Superior temporal gyrus (tissue), 1 donor: ENCODE results near the gene EXOC2.

Source experiments
- DNase-seq: peaks from one replicate; pipeline ENCODE4 v3.0.0-alpha.2; 2016; ENCODE audit errors: extremely low spot score

The EXOC2 gene

DNA sequence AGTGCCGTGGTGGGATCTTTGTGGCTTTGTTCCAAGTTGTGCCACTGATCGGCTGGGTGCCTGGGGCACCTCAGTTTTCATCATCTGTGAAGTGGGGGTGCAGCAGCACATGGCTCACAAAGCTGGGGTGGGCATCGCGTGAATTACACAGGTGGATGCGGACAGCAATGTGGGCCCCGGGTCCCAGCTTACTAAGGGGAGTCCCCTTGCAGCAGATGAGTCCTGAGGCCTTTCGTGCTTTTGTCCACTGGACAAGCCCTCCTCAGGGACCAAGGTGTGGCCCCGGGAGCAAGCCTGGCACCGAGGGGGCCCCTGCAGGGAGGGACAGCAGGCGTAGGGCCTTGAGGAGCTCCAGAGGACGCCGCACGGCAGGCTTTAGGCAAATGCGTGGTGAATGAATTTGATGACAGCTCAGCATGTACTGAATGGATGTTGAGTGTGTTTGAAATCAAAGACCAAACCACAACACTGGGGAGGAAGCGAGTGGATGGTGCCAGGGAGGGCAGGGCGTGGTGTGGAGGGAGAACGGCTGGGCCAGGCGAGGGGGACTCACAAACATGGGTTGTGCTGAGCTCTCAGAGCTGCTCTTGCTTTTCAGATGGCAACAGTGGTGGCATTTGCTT lies 248.2 kb downstream of the EXOC2 start:
- DNase-seq: no peak

DNA sequence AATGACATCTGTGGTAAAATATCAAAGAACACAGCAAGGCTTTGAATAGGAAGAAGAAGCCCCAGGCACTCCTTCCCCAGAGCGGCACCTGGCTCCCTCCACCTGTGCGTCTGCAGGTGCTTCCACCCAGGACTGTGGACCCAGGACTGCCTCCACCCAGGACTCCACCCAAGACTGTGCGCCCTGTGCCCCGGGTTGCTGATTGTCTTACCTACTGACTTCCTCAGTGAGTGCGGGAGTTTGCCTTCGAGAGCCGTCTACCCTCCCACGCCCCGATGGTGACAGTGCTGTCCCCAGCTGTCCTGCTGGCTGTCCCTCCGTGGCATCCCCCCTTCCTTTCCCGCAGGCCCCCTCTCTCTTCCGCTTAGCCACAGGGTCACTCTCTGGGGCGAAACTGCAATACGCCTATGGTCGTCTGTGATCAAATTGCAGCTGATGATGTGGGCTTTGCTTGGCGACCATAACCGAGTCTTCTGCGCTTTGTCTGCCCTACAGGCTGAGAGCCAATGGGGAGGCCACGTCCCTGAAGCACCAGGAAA lies 249.2 kb downstream of the EXOC2 start:
- no peak for DNase-seq

DNA sequence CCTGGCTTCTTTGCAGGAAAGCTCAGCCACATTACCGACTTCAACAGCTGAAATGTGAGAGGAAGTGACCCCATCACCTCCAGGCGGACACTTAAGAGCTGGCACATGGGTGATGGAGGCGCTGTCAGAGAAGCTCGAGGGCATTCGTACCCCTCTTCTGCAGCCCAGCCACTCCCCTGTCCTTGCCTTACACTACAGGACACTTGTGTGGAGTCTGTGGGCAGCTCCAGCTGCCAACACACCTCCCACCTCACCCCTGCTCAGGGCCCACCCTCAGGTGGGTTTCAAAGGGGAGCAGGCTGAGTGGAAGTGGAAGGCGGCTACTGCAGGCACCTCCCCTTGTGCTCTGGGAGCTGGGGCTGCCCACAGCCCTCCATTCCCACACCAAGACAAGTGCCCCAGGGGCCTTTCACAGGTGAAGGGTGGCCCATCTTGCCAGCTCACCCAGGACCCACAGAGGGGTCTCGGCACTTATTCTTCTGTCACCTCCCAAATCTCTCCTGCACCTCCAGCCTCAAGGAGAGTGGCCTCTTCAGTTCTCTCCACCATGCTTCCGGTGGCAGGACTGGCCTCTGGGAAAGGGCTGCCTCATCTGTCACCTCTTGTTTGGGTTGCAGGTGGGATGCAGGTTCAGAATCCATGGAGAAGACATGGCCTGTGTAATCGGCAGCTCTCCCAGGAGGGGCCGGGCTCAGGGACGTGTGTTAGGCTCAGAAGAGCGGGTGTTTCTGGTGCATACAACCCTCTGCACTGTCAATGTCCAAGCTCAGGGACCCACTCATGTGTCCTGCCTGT lies 251.6 kb downstream of the EXOC2 start:
- no peak for DNase-seq

DNA sequence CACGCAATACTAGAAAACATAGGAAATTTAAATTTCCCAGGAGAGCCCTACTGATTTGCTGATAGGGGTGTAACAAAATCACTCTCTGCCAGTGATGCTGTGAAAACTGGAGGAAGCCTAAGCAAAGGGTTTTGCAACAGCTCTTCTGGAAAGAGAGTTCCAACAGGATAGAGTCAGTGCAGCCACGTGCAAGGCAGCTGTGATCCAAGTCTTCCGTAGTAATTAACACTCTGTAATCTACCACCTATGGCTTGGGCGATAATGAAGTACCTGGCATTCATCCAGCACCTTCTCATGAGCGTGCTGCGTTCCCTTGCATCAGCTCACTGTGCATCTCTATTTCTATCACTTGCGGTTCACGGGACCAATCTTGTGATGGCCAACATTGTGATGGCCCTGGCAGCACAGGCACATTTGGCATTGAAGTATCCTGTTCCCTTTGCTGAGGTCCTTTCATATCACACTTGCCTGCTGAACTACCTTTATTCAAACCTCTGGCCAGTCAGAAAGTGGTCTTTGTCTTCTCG lies 253.2 kb downstream of the EXOC2 start:
- no peak for DNase-seq

DNA sequence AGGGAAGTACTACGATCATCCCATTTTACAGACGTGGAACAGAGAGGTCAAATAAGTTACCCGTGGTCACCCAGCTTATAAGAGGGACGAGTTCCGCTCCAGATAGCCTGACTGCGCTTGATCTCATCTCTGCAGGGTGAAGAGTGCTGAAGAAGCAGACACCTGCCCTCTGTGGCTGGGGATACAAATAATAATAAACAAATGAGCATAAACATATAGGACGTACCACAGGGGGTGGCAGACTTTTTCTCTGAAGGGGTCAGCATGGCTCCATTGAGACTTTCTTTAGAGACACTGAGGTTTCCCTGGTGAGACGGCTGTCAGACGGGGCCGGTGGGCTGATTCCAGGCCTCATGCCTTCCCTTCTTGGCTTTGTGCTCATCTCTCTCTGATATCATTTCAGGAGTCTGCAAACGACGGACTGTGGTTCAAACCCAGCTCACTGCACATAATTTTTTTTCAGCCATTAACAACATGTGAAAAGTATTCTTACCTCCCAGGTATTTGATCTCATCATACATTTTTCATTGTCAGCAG lies 254.2 kb downstream of the EXOC2 start:
- no peak for DNase-seq

DNA sequence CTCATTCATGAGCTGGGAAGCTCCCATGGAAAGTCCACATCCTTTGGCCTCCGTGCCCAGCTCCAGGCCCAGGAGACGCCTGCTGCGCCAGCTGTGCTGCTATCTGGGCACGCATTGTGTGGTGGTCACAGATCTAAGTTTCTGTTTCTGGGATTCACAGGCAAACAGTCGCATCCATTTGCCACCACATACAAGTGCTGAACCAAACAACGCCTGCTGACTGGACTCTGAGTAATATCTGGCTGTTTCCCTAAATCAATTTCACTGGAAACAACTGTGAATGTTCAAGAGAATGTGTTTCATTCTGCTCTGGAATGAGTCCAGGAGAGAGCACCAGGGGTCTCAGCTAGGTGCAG lies 255.9 kb downstream of the EXOC2 start:
- no peak for DNase-seq

DNA sequence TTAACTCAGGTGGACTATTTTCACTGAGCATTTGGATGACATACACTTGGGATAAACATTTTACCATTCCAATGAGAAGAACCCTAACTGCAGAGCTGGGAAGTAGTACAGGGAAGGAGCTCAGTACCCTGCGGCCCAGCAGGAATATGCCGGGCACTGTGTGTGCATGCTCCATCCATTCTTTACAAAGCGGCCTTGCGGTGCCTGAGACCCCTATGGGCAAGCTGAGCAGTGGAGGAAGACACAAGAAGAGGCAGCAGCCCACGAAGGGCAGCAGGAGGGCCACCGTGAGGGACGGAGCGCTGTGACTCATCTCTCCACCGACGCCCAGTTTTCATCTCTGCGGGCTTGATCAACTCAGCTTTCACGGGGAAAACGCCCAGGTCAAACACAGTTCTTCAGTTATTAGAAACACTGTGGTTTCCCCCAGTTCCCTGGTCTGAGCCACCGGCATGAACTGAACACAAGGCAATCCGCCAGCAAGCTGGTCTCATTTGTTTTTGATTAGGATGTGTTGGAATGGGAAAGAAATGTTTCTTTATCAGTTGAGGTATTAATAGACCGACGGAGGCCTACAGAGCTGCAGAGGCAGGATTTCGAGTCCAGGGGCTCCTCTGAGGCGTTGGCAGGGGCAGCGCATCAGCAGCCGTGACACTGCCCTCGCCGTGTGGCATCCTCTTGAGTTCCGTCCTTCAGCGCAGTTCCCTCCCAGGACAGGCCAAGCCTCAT lies 256.5 kb downstream of the EXOC2 start:
- no peak for DNase-seq

DNA sequence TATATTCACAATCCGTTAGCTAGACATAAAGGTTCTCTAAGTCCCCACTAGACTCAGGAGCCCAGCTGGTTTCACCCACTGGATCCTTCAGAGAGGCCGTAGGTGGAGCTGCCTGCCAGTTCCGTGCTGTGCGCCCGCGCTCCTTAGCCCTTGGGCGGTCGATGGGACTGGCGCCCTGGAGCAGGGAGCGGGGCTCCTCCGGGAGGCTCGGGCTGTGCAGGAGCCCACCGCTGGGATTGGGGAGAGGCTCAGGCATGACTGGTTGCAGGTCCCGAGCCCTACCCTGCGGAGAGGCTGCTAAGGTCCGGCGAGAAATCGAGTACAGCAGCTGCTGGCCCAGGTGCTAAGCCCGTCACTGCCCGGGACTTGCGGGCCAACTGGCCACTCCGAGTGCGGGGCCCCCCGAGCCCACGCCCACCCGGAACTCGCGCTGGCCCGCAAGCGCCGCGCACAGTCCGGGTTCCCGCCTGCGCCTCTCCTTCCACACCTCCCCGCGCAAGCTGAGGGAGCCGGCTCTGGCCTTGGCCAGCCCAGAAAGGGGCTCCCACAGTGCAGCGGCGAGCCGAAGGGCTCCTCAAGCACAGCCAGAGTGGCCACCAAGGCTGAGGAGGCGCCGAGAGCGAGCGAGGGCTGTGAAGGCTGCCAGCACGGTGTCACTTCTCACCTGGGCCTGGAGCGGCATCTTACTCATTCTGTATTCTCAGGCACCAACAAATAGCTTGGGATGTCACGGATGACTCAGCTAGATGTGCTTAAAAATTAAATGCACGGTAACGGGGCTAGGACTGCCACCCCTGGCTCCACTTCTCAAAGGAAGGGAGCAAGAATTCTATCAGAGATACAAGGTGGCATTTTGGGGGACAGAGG lies 257.3 kb downstream of the EXOC2 start:
- no peak for DNase-seq
